Esophagus squamous epithelium (tissue), 4 donors: ENCODE measurements around the gene ARFRP1.

Experiments used
- CTCF ChIP-seq, 6 experiments: fragments of 450-650 bp in 4 of 6; fragments of 200-600 bp in 2 of 6; sonication (generic) in 2 of 6; IDR thresholded peaks; one replicate each; pipeline ENCODE4 v1.5.1; 2016 to 2019; ENCODE audit warnings: antibody characterized with exemption in 6 of 6, mild to moderate bottlenecking in 4 of 6, moderate library complexity in 4 of 6
- POLR2A ChIP-seq, 4 donors: fragments of 450-650 bp; IDR thresholded peaks; one replicate each; pipeline ENCODE4 v1.6.1; 2017; ENCODE audit warnings: antibody characterized with exemption in 4 of 4, mild to moderate bottlenecking in 4 of 4, moderate library complexity in 3 of 4

DNA sequence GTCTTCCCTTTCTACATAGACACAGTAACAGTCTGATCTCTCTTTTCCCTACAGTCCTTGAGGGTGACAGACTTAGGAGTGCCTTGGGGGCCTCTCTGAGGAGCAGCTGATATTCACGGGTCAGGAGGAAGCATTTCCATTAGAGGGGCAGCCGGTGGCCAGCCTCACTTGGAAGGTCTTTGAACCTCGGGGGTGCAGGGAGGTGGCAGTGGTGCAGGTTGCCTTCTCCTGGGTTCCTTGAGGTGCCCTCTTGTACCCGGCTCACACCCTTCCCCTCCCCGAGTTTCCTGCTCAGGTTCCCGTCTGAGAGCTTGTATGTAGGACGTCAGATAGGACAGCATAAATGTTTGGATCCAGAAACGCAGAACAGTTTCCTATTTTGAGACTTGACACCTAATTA, 47.2 kb downstream of the ARFRP1 start:
- no peak for TF ChIP-seq CTCF (IDR thresholded peaks at IDR 0.05)
- TF ChIP-seq POLR2A (IDR thresholded peaks at IDR 0.05) = no peak
